GM06990 (cell line): Measurements from ENCODE around the gene KCNG4.

ENCODE experiments used
- DNase-seq: peaks from one replicate; pipeline ENCODE4 v3.0.0-alpha.2; 2011; ENCODE audit not compliant: insufficient read length; ENCODE audit errors: extremely low read depth
- H3K27me3 ChIP-seq: replicated peaks from 2 replicates; pipeline ENCODE4 v1.6.0; 2011; ENCODE audit warnings: low read length; ENCODE audit not compliant: control insufficient read depth, insufficient read depth
- H3K36me3 ChIP-seq: 2 replicates; pipeline ENCODE4 v1.5.1; 2011; ENCODE audit warnings: low read length; ENCODE audit not compliant: control insufficient read depth, insufficient read depth
- H3K4me3 ChIP-seq: replicated peaks from 2 replicates; pipeline ENCODE4 v1.5.1; 2011; ENCODE audit warnings: low read depth, mild to moderate bottlenecking, control low read depth, low read length
- TF ChIP-seq, protein P1 (sequence below): IDR thresholded peaks from 2 replicates; pipeline ENCODE4 v1.5.1; 2011; ENCODE audit warnings: low read length, control low read depth, mild to moderate bottlenecking, inconsistent platforms; ENCODE audit not compliant: insufficient read depth, poor library complexity, severe bottlenecking

The KCNG4 gene

GRCh38 chr16:84282533-84282932, 42.7 kb upstream of the KCNG4 start:
- no peak overlapping the region for H3K4me3 ChIP-seq

GRCh38 chr16:84281074-84281473, 41.3 kb upstream of the KCNG4 start:
- TF ChIP-seq, protein P1, sequence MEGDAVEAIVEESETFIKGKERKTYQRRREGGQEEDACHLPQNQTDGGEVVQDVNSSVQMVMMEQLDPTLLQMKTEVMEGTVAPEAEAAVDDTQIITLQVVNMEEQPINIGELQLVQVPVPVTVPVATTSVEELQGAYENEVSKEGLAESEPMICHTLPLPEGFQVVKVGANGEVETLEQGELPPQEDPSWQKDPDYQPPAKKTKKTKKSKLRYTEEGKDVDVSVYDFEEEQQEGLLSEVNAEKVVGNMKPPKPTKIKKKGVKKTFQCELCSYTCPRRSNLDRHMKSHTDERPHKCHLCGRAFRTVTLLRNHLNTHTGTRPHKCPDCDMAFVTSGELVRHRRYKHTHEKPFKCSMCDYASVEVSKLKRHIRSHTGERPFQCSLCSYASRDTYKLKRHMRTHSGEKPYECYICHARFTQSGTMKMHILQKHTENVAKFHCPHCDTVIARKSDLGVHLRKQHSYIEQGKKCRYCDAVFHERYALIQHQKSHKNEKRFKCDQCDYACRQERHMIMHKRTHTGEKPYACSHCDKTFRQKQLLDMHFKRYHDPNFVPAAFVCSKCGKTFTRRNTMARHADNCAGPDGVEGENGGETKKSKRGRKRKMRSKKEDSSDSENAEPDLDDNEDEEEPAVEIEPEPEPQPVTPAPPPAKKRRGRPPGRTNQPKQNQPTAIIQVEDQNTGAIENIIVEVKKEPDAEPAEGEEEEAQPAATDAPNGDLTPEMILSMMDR, result no peak
- Histone ChIP-seq H3K27me3 (no peaks in the 10 kb centered on the region; the same call in 1 of the 2 replicates), H3K4me3 (no peak overlapping the region), H3K36me3 (no peaks in the 10 kb centered on the region)
- DNase-seq, result peak; percentile 28

More at GRCh38 chr16:84282533-84282932, 42.7 kb upstream of the KCNG4 start:
- Histone ChIP-seq H3K36me3 (no peaks in the 10 kb centered on the region), H3K27me3 (no peaks in the 10 kb centered on the region; the same call in 1 of the 2 replicates)
- no peak for DNase-seq
- TF ChIP-seq, protein P1, result no peak

GRCh38 chr16:84279881-84280280, 40.1 kb upstream of the KCNG4 start:
- Histone ChIP-seq H3K36me3 (no peaks in the 10 kb centered on the region), H3K27me3 (no peaks in the 10 kb centered on the region; the same call in 1 of the 2 replicates), H3K4me3 (no peak overlapping the region)
- TF ChIP-seq, protein P1, result no peak
- DNase-seq, result no peak

DNA sequence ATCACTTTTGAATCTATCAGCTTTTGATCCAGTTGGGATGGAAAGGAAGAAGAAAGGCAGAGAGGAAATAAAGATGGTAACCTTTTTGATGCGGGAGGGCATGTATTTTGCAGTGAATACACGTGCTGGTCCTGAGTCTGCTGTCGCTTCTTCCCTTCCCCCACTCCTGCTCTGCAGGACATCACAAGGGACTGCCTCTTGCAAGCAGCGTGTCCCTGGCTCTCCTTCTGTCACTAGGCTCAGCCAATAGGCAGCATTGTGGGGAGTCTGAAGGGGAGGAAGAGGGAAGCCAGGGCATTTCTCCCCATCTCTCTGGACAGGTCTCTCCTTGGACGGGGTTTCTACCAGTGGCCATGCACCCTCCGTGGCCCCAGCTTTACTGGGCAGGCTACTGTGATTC, 39.2 kb upstream of the KCNG4 start:
- no peaks in the 10 kb centered on the region; the same call in 1 of the 2 replicates for H3K27me3 ChIP-seq
- DNase-seq, result no peak
- TF ChIP-seq, protein P1, result no peak

GRCh38 chr16:84278333-84278732, 38.5 kb upstream of the KCNG4 start:
- Histone ChIP-seq H3K27me3 (no peaks in the 10 kb centered on the region; the same call in 1 of the 2 replicates), H3K36me3 (no peaks in the 10 kb centered on the region), H3K4me3 (no peak overlapping the region)
- TF ChIP-seq, protein P1, result no peak
- DNase-seq, result no peak

More for the DNA sequence above, 39.2 kb upstream of the KCNG4 start:
- Histone ChIP-seq H3K4me3 (no peak overlapping the region), H3K36me3 (no peaks in the 10 kb centered on the region)
